ENCODE results near the gene AATK.

Gene AATK

GRCh38 chr17:81143200-81143527 lies 22.9 kb downstream of the AATK start:
- DNase-seq (ENCODE audit: low read depth), result no peak

DNA sequence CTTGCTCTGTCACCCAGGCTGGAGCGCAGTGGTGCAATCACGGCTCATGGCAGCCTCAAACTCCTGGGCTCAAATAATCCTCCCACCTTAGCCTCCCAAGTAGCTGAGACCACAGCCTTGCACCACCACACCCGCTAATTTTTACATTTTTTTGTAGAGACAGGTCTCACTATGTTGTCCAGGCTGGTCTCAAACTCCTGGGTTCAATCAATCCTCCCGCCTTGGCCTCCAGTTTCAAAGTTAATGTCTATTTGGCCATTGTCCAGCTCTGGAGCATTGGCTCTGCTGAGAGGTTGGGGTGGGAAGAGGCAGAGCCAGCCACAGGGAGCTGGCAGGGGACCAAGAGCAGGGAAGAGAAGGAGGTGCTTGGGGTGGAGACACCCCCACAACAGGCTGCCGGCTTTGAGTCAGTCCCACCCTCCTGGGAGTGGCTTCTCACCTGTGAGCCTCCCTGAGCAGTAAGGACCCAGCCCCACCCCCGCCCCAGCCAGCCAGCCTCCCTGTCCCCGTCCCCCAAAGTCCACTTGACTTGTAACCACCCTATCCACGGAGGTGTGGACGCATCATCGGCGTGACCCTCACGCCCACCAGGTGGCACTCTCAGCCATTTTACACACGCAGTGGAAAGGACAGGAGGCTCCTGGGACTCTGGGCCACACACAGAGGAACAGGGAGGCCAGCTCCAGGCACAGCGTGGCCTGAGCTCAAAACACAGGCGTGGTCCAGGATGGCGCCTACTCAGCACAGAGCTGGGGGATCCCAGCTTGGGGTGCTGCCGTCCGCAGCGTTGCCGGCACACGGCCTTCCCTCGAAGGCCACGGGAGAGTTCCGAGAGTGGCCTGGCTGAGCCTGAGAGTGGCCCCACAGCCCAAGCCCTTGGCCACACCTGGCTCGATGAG lies 23.5 kb downstream of the AATK start:
- DNase-seq (ENCODE audit: low read depth), result peak; percentile 26

- no peak for DNase-seq (ENCODE audit: low read depth)
Observed at GRCh38 chr17:81140695-81141094, 25.3 kb downstream of the AATK start.

GRCh38 chr17:81140018-81140417 lies 26.0 kb downstream of the AATK start:
- no peak for DNase-seq (ENCODE audit: low read depth)

DNA sequence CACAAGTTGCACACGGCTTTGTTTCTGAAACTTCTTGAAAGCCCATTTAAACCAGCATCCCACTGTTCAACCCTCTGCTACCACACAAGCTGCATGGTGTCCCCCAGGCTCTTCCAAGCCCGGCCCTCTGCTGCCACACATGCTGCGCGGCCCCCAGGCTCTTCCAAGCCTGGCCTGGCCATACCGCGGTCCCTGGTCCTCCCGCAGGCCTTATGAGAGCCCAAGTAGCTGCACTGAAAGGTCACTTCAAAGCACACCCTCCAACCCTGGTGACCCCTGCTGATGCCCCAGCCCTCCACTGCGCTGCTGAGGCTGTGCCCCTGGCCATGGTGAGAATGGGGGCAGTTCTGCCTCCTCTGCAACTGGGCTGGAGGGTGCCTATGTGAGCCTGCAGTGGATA lies 26.6 kb downstream of the AATK start:
- no peak for DNase-seq (ENCODE audit: low read depth)

DNA sequence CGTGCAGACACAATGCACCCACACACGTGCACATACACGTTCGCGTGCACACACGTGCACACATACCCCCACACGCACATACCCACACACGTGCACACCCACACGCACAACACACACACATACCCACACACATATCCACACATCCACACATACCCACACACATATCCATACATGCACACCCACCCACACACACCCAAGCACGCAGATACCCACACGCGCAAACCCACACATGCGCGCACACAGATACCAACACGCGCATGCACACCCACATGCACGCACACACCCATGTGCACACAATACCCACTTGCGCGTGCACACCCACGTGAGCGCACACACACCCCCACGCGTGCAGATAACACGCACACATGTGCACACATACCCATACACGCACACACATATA lies 27.5 kb downstream of the AATK start:
- no peak for DNase-seq (ENCODE audit: low read depth)

DNA sequence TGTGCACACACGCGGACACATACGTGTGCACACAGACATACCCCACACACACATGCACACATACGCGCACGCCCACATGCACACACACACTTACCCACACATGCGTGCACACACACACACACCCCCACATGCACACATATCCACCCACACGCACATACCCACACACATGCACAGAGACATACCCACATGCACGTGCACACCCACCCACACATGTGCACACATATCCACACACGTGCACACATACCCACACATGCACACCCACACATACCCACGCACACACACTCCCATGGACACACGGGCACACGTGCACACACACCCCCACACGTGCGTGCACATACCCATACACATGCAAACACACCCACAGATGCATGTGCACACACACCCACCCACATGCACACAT lies 27.9 kb downstream of the AATK start:
- DNase-seq (ENCODE audit: low read depth), result no peak

DNA sequence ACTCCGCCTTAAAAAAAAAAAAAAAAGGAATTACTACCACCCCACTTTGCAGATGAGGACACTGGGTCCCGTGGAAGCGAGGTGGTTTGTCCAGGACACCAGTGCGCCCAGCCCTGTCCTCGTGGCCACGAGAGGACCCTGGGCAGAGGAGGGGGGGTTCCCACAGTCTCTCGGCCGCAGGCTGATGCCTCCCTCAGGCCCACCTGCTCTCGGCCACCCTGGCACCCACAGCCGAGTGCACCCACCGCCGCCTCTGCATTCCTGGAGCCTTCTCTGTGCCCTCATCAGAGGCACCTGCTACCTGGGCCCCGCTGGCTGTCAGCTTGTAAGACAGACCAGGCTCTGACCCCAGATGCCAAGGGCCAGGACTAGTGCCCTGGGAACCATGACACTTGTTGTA lies 28.8 kb downstream of the AATK start:
- no peak for DNase-seq (ENCODE audit: low read depth)

DNA sequence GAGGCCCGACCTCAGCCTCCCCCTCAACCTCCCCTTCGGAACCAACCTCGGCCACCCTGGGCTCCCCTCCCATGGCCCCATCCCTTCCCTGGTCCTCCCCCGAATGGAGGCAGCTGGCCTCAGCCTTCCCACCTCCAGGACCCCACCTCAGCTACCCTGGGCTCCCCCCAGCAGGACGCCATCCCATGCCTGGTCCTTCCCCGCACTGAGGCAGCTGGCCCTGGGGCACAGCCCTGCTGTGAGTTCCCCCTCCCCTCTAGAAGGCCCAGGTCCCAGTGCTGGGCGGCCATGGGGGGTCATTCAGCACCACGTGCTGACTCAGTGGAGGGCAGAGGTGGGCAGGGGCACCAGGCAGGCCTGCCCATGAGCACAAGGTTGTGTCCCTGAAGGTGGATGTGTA lies 29.7 kb downstream of the AATK start:
- DNase-seq (ENCODE audit: low read depth), result no peak

GRCh38 chr17:81135505-81136278 lies 30.3 kb downstream of the AATK start:
- no peak for DNase-seq (ENCODE audit: low read depth)

GRCh38 chr17:81134064-81134781 lies 31.8 kb downstream of the AATK start:
- DNase-seq (ENCODE audit: low read depth), result no peak

GRCh38 chr17:81132770-81133723 lies 33.0 kb downstream of the AATK start:
- DNase-seq (ENCODE audit: low read depth), result no peak

DNA sequence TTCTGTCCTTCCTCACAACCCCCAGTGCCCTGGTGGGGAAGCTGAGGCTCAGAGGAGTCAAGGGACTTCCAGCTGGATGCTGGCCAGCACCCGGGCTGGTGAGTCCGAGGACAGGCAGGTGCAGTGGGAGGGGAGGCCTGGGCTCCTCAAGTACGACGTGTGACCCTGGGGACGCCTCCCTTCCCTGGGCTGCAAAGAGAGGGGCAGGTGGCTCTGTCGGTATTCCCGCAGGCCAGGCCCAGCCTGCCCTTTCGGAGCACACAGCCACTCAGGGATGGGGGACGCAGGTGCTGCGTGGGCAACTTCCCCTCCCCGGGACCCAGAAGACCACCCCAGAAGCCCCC lies 33.9 kb downstream of the AATK start:
- no peak for DNase-seq (ENCODE audit: low read depth)

- DNase-seq (ENCODE audit: low read depth), result no peak
Observed at GRCh38 chr17:81131486-81132196, 34.4 kb downstream of the AATK start.

DNA sequence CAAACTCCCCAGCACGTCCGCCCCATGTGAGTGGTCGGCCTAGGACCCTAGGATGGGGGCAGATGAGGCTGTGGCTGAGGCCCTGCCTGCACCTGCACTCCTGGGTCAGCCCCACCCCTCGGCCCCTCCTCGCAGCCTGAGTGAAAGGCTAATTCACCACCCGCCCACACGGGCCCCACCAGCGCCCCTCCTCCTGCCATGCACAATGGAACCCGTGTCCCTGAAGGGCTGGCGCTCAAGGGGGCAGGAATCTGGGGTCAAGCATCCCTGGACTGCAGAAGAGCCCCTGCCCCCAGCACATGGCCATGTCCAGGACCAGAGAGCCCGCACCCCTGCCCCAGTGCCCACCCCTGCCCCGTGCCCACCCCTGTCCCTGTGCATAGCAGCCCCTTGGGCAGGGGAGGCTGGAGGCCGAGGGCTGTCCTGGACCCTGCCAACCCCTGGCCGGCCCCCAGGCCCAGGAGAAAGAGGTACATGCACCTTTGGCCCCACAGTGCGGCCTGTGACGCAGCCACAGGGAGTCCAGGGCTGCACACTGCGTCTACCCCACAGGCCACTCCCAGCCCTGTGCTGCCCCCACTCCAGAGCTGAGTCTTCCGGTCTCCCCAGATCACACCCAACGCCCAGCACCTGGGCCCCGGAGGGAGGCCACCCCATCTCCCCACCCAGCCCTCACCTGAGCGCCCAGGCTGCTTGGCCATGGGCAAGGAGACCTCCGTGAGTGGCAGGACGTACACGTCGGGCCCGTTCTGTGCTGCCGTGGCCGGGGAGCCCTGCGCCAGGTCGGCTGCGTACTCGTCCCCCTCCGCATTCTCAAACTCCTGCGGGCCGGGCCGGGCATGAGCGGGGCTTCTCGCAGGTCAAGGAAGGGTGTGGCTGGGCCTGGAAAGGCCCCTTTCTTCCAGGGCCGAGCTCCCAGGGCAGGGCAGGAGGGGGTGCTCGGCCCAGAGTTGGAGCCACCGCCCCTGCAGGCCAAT lies 35.3 kb downstream of the AATK start:
- no peak for DNase-seq (ENCODE audit: low read depth)

- DNase-seq (ENCODE audit: low read depth), result no peak
Observed at GRCh38 chr17:81129711-81130367, 36.2 kb downstream of the AATK start.

GRCh38 chr17:81129289-81129688 lies 36.7 kb downstream of the AATK start:
- DNase-seq (ENCODE audit: low read depth), result no peak

- DNase-seq (ENCODE audit: low read depth), result no peak
Observed at GRCh38 chr17:81128774-81129173, 37.2 kb downstream of the AATK start.

GRCh38 chr17:81128338-81128737 lies 37.7 kb downstream of the AATK start:
- DNase-seq (ENCODE audit: low read depth), result no peak

All from stimulated activated CD8-positive, alpha-beta memory T cell treated with anti-CD3 and anti-CD28 coated beads, Interleukin-15, amount 100 ng/mL, for 24 hours (primary cell).